ENCODE data around the gene MYO7A. TPM values are rescaled to one million over a fixed set of nuclear protein-coding genes. Genes with fewer than 3 reads are reported as not detected.
A peak's percentile ranks its signal among the peaks of the same experiment; 100 is the strongest.

The MYO7A gene
- total and polyA plus RNA-seq, 5 donors: 2.4 to 8.6 (median 6.5) TPM

GRCh38 chr11:77204754-77205466 lies 76.9 kb downstream of the MYO7A start:
- no peak for DNase-seq
- intact Hi-C loops (cut with DNase I): no loop called here
- no peaks in the 10 kb centered on the region for H3K9me3 ChIP-seq (ENCODE audit: control insufficient read depth, low read length)
- WGBS: 85% methylated on average over 12 of the region's 12 CpGs
- H3K27ac ChIP-seq (ENCODE audit: low read length): no peak overlapping the region
- H3K4me3 ChIP-seq (ENCODE audit: low read length): no peak overlapping the region
- H3K27me3 ChIP-seq (ENCODE audit: control insufficient read depth, insufficient read depth): no peaks in the 10 kb centered on the region
- ATAC-seq: no peak
- no peaks in the 10 kb centered on the region for H3K4me1 ChIP-seq (ENCODE audit: control insufficient read depth, insufficient read depth, low read length)

GRCh38 chr11:77205467-77206263 lies 77.6 kb downstream of the MYO7A start:
- no peak for ATAC-seq
- no peak overlapping the region for H3K27ac ChIP-seq (ENCODE audit: low read length)
- DNase-seq: peak in 2 of 3 donors; percentile 34 to 41

GRCh38 chr11:77206264-77207018 lies 78.4 kb downstream of the MYO7A start:
- no peaks in the 10 kb centered on the region for H3K9me3 ChIP-seq (ENCODE audit: control insufficient read depth, low read length)
- no peaks in the 10 kb centered on the region for H3K27me3 ChIP-seq (ENCODE audit: control insufficient read depth, insufficient read depth)
- WGBS: 68% methylated on average over 13 of the region's 13 CpGs
- intact Hi-C loops (cut with DNase I): no loop called here
- H3K27ac ChIP-seq (ENCODE audit: low read length): no peak overlapping the region
- H3K4me1 ChIP-seq (ENCODE audit: control insufficient read depth, insufficient read depth, low read length): no peaks in the 10 kb centered on the region
- no peak overlapping the region for H3K4me3 ChIP-seq (ENCODE audit: low read length)
- DNase-seq (peak in 1 of 3 donors; percentile 41), ATAC-seq (no peak)

More at GRCh38 chr11:77205467-77206263, 77.6 kb downstream of the MYO7A start:
- 82% methylated on average over 30 of the region's 30 CpGs for WGBS
- no peaks in the 10 kb centered on the region for H3K4me1 ChIP-seq (ENCODE audit: control insufficient read depth, insufficient read depth, low read length)
- intact Hi-C loops (cut with DNase I): no loop called here
- H3K4me3 ChIP-seq (ENCODE audit: low read length): no peak overlapping the region
- no peaks in the 10 kb centered on the region for H3K27me3 ChIP-seq (ENCODE audit: control insufficient read depth, insufficient read depth)
- H3K9me3 ChIP-seq (ENCODE audit: control insufficient read depth, low read length): no peaks in the 10 kb centered on the region

- WGBS: 79% methylated on average over 10 of the region's 10 CpGs
- intact Hi-C loops (cut with DNase I): no loop called here
- Histone ChIP-seq H3K27ac (ENCODE audit: low read length) (no peak overlapping the region), H3K9me3 (ENCODE audit: control insufficient read depth, low read length) (no peaks in the 10 kb centered on the region), H3K27me3 (ENCODE audit: control insufficient read depth, insufficient read depth) (no peaks in the 10 kb centered on the region), H3K4me1 (ENCODE audit: control insufficient read depth, insufficient read depth, low read length) (no peaks in the 10 kb centered on the region), H3K4me3 (ENCODE audit: low read length) (no peak overlapping the region)
- DNase-seq (no peak), ATAC-seq (no peak)
Measured at GRCh38 chr11:77207019-77207485, 79.0 kb downstream of the MYO7A start.

- H3K27me3 ChIP-seq (ENCODE audit: control insufficient read depth, insufficient read depth): no peaks in the 10 kb centered on the region
- peak in 1 of 2 donors; percentile 42 for ATAC-seq
- peak; percentile 46 to 75 (median 72) for DNase-seq
- H3K9me3 ChIP-seq (ENCODE audit: control insufficient read depth, low read length): no peaks in the 10 kb centered on the region
- H3K4me3 ChIP-seq (ENCODE audit: low read length): no peak overlapping the region
- WGBS: 56% methylated on average over 10 of the region's 10 CpGs
- intact Hi-C loops (cut with DNase I): no loop called here
- no peaks in the 10 kb centered on the region for H3K4me1 ChIP-seq (ENCODE audit: control insufficient read depth, insufficient read depth, low read length)
- H3K27ac ChIP-seq (ENCODE audit: low read length): no peak overlapping the region
Measured at GRCh38 chr11:77207618-77208313, 79.7 kb downstream of the MYO7A start.

- intact Hi-C loops (cut with DNase I): no loop called here
- H3K27ac ChIP-seq (ENCODE audit: low read length): no peak overlapping the region
- H3K4me1 ChIP-seq (ENCODE audit: control insufficient read depth, insufficient read depth, low read length): no peaks in the 10 kb centered on the region
- ATAC-seq (no peak), DNase-seq (no peak)
- WGBS: 86% methylated on average over 11 of the region's 11 CpGs
- H3K27me3 ChIP-seq (ENCODE audit: control insufficient read depth, insufficient read depth): no peaks in the 10 kb centered on the region
- no peaks in the 10 kb centered on the region for H3K9me3 ChIP-seq (ENCODE audit: control insufficient read depth, low read length)
- H3K4me3 ChIP-seq (ENCODE audit: low read length): no peak overlapping the region
Measured at GRCh38 chr11:77208535-77208934, 80.5 kb downstream of the MYO7A start.

GRCh38 chr11:77209663-77210062 lies 81.6 kb downstream of the MYO7A start:
- H3K9me3 ChIP-seq (ENCODE audit: control insufficient read depth, low read length): no peaks in the 10 kb centered on the region
- intact Hi-C loops (cut with DNase I): no loop called here
- H3K27ac ChIP-seq (ENCODE audit: low read length): no peak overlapping the region
- DNase-seq: no peak
- no peak for ATAC-seq
- WGBS: 83% methylated on average over 4 of the region's 4 CpGs
- H3K27me3 ChIP-seq (ENCODE audit: control insufficient read depth, insufficient read depth): no peaks in the 10 kb centered on the region
- H3K4me1 ChIP-seq (ENCODE audit: control insufficient read depth, insufficient read depth, low read length): no peaks in the 10 kb centered on the region
- H3K4me3 ChIP-seq (ENCODE audit: low read length): no peak overlapping the region

- H3K27me3 ChIP-seq (ENCODE audit: control insufficient read depth, insufficient read depth): no peaks in the 10 kb centered on the region
- WGBS: 93% methylated on average over 14 of the region's 14 CpGs
- no peaks in the 10 kb centered on the region for H3K4me1 ChIP-seq (ENCODE audit: control insufficient read depth, insufficient read depth, low read length)
- H3K9me3 ChIP-seq (ENCODE audit: control insufficient read depth, low read length): no peaks in the 10 kb centered on the region
- ATAC-seq: no peak
- H3K27ac ChIP-seq (ENCODE audit: low read length): no peak overlapping the region
- intact Hi-C loops (cut with DNase I): no loop called here
- H3K4me3 ChIP-seq (ENCODE audit: low read length): no peak overlapping the region
- DNase-seq: no peak
Measured at GRCh38 chr11:77211040-77211451, 83.0 kb downstream of the MYO7A start.

GRCh38 chr11:77211594-77212251 lies 83.7 kb downstream of the MYO7A start:
- Histone ChIP-seq H3K27ac (ENCODE audit: low read length) (no peak overlapping the region), H3K4me1 (ENCODE audit: control insufficient read depth, insufficient read depth, low read length) (no peaks in the 10 kb centered on the region), H3K4me3 (ENCODE audit: low read length) (no peak overlapping the region), H3K27me3 (ENCODE audit: control insufficient read depth, insufficient read depth) (no peaks in the 10 kb centered on the region), H3K9me3 (ENCODE audit: control insufficient read depth, low read length) (no peaks in the 10 kb centered on the region)
- ATAC-seq (no peak), DNase-seq (no peak)
- WGBS: 87% methylated on average over 11 of the region's 11 CpGs
- intact Hi-C loops (cut with DNase I): no loop called here

GRCh38 chr11:77212314-77213007 lies 84.4 kb downstream of the MYO7A start:
- Histone ChIP-seq H3K27ac (ENCODE audit: low read length) (no peak overlapping the region), H3K4me3 (ENCODE audit: low read length) (no peak overlapping the region), H3K9me3 (ENCODE audit: control insufficient read depth, low read length) (no peaks in the 10 kb centered on the region), H3K4me1 (ENCODE audit: control insufficient read depth, insufficient read depth, low read length) (no peaks in the 10 kb centered on the region), H3K27me3 (ENCODE audit: control insufficient read depth, insufficient read depth) (no peaks in the 10 kb centered on the region)
- no peak for ATAC-seq
- no peak for DNase-seq
- intact Hi-C loops (cut with DNase I): no loop called here
- WGBS: 92% methylated on average over 8 of the region's 8 CpGs
